Fibroblast of peridontal ligament (primary cell): ENCODE data around the gene FKBP3.
"Not testable (repeated sequence)": the region's sequence is repeated elsewhere in the genome, so short reads cannot be mapped to it uniquely, and the experiment has no call there.

Experiments used
- DNase-seq: peaks from one replicate; pipeline ENCODE4 v3.0.0-alpha.2; 2010; ENCODE audit errors: extremely low read depth

The FKBP3 gene

GRCh38 chr14:45112896-45113781 is 21.1 kb downstream of the FKBP3 start:
- no peak for DNase-seq

- no peak for DNase-seq
Measured at GRCh38 chr14:45104561-45104960, 29.7 kb downstream of the FKBP3 start.

- DNase-seq = no peak
Measured at GRCh38 chr14:45103806-45104205, 30.5 kb downstream of the FKBP3 start.

- no peak for DNase-seq
Measured at GRCh38 chr14:45096218-45096617, 38.1 kb downstream of the FKBP3 start.

GRCh38 chr14:45095143-45095542 is 39.1 kb downstream of the FKBP3 start:
- DNase-seq = no peak

GRCh38 chr14:45094275-45094674 is 40.0 kb downstream of the FKBP3 start:
- no peak for DNase-seq

GRCh38 chr14:45091710-45092109 is 42.6 kb downstream of the FKBP3 start:
- peak; percentile 24 for DNase-seq

GRCh38 chr14:45089813-45090212 is 44.5 kb downstream of the FKBP3 start:
- DNase-seq = peak; percentile 30

- DNase-seq = peak; percentile 63
Measured at GRCh38 chr14:45084946-45085346, 49.3 kb downstream of the FKBP3 start.

GRCh38 chr14:45083976-45084722 is 50.1 kb downstream of the FKBP3 start, which contains the start of gene PRPF39:
Gene PRPF39, plus strand, starts transcription at chr14:45084116. Its CDS starts 11,124 bp downstream, at chr14:45095240.
- DNase-seq = peak; percentile 83

GRCh38 chr14:45083617-45083975 is 50.7 kb downstream of the FKBP3 start:
- DNase-seq = peak; percentile 8

GRCh38 chr14:45082420-45082819 is 51.9 kb downstream of the FKBP3 start:
- DNase-seq = no peak

GRCh38 chr14:45081096-45081495 is 53.2 kb downstream of the FKBP3 start:
- not testable (repeated sequence) for DNase-seq

- DNase-seq = not testable (repeated sequence)
Measured at GRCh38 chr14:45080416-45080968, 53.8 kb downstream of the FKBP3 start.

GRCh38 chr14:45078323-45078722 is 56.0 kb downstream of the FKBP3 start:
- DNase-seq = no peak

GRCh38 chr14:45073231-45073879 is 60.9 kb downstream of the FKBP3 start:
- DNase-seq = no peak

GRCh38 chr14:45072126-45072525 is 62.2 kb downstream of the FKBP3 start:
- no peak for DNase-seq

- peak; percentile 4 for DNase-seq
Measured at GRCh38 chr14:45070215-45070614, 64.1 kb downstream of the FKBP3 start.

- DNase-seq = no peak
Measured at GRCh38 chr14:45068396-45068795, 65.9 kb downstream of the FKBP3 start.

GRCh38 chr14:45066667-45067066 is 67.6 kb downstream of the FKBP3 start:
- no peak for DNase-seq

GRCh38 chr14:45065956-45066355 is 68.3 kb downstream of the FKBP3 start:
- no peak for DNase-seq
